HepG2 (cell line): ENCODE measurements around the gene SULT4A1. TPM values are rescaled to one million over a fixed set of nuclear protein-coding genes. Genes with fewer than 3 reads are reported as not detected.

Source experiments
- CBX2 ChIP-seq, 2 experiments: fragments of 200-600 bp in 1 of 2; sonication (generic); formaldehyde crosslinking in 1 of 2; IDR thresholded peaks; 2 replicates each; pipeline versions ENCODE4 v1.7.0 to v1.8.1; 2018 to 2022; ENCODE audit warnings: low read depth in 2 of 2, low read length in 1 of 2, mild to moderate bottlenecking in 1 of 2, missing genetic modification reagents in 1 of 2
- HMG20B ChIP-seq: conservative IDR thresholded peaks from 2 replicates; pipeline ENCODE4 v1.6.1; 2016; ENCODE audit warnings: missing genetic modification reagents, missing compliant biosample characterization
- KLF16 ChIP-seq, 2 experiments: sonication (generic) in 1 of 2; formaldehyde crosslinking in 1 of 2; IDR thresholded peaks; 2 replicates each; pipeline versions ENCODE4 v1.6.1 to v1.8.0; 2016 to 2023; ENCODE audit warnings: missing genetic modification reagents in 2 of 2, missing compliant biosample characterization in 1 of 2
- MLLT10 ChIP-seq: sonication (generic); formaldehyde crosslinking; IDR thresholded peaks from 2 replicates; pipeline ENCODE4 v1.4.0; 2020; ENCODE audit warnings: missing genetic modification reagents
- SNAPC2 ChIP-seq: sonication (generic); formaldehyde crosslinking; IDR thresholded peaks from 2 replicates; pipeline ENCODE4 v1.8.1; 2022; ENCODE audit warnings: mild to moderate bottlenecking, missing genetic modification reagents
- SP2 ChIP-seq: sonication (generic); formaldehyde crosslinking; IDR thresholded peaks from 2 replicates; pipeline ENCODE4 v1.5.1; 2020; ENCODE audit warnings: mild to moderate bottlenecking, missing genetic modification reagents
- ZNF260 ChIP-seq: sonication (generic); formaldehyde crosslinking; IDR thresholded peaks from 2 replicates; pipeline ENCODE4 v1.4.0; 2020; ENCODE audit warnings: missing genetic modification reagents, low read depth, mild to moderate bottlenecking, borderline replicate concordance
- polyA plus RNA-seq, 8 experiments: library from polyadenylated mRNA; depleted of rRNA in 3 of 8; stranded (reverse) in 7 of 8; unstranded in 1 of 8; fragments of >200 nt; fragmentation: Illumina TruSeq in 4 of 8; extraction: Trizol in 4 of 8; gene quantifications; 2 replicates each; pipeline versions ENCODE4 v1.2.1 to v1.2.3, GENCODE V29; 2011 to 2016; ENCODE audit warnings: low read depth in 4 of 8, missing spikeins in 1 of 8, mixed read lengths in 1 of 8; ENCODE audit not compliant: insufficient read depth in 1 of 8
- total RNA-seq, 5 experiments: library from RNA; depleted of rRNA; stranded (reverse); fragments of >200 nt; fragmentation: Illumina TruSeq; extraction: Trizol; gene quantifications; 2 replicates each; pipeline ENCODE4 v1.2.3, GENCODE V29; 2016; ENCODE audit warnings: low read depth in 1 of 5
- TF ChIP-seq, protein P1 (sequence below), 2 experiments: sonication (generic) in 1 of 2; formaldehyde crosslinking in 1 of 2; IDR thresholded peaks; 2 replicates each; pipeline versions ENCODE4 v1.5.1 to v1.6.1; 2011 to 2020; ENCODE audit warnings: borderline replicate concordance in 1 of 2, low read depth in 1 of 2, low read length in 1 of 2, mild to moderate bottlenecking in 1 of 2, missing genetic modification reagents in 1 of 2, moderate library complexity in 1 of 2
- TF ChIP-seq, protein P2 (sequence below): sonication (generic); formaldehyde crosslinking; IDR thresholded peaks from 2 replicates; pipeline ENCODE4 v1.5.0; 2020; ENCODE audit warnings: mild to moderate bottlenecking, missing genetic modification reagents, borderline replicate concordance
- TF ChIP-seq, protein P3 (sequence below): sonication (generic); formaldehyde crosslinking; IDR thresholded peaks from 2 replicates; pipeline ENCODE4 v1.4.0; 2020; ENCODE audit warnings: mild to moderate bottlenecking, missing genetic modification reagents, borderline replicate concordance

SULT4A1 gene
- total and polyA plus RNA-seq, 2 of the 13 experiments (the other 11 are each of a cell fraction or from before 2014, with no cell fraction given) = not detected

DNA sequence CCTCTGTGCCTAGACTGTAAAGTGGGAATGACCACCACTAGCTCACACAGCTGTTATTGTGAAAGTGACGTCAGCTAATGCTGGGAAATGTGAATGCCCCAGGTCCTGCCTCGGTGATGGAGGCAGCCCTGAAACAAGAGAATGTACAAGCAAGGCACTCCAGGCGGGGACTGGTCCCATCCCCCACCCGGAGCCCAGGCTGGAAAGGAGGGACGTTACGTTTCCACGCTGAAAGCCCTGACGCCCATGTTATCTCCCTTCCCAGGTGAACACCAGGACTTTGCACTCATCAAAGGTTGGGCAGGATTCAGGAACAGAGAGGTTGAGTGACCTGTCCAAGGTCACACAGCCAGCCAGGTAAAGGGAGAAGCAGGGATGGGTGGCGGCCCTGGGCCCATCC is 784 bp downstream of the SULT4A1 start (continued):
- TF ChIP-seq, protein P1, sequence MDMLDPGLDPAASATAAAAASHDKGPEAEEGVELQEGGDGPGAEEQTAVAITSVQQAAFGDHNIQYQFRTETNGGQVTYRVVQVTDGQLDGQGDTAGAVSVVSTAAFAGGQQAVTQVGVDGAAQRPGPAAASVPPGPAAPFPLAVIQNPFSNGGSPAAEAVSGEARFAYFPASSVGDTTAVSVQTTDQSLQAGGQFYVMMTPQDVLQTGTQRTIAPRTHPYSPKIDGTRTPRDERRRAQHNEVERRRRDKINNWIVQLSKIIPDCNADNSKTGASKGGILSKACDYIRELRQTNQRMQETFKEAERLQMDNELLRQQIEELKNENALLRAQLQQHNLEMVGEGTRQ (IDR thresholded peaks at IDR 0.05; ENCODE audit: low read depth, low read length) = no peak
- TF ChIP-seq, protein P1 (CRISPR knock-in tag; IDR thresholded peaks at IDR 0.05; ENCODE audit: borderline replicate concordance) = no peak
- TF ChIP-seq, protein P2, sequence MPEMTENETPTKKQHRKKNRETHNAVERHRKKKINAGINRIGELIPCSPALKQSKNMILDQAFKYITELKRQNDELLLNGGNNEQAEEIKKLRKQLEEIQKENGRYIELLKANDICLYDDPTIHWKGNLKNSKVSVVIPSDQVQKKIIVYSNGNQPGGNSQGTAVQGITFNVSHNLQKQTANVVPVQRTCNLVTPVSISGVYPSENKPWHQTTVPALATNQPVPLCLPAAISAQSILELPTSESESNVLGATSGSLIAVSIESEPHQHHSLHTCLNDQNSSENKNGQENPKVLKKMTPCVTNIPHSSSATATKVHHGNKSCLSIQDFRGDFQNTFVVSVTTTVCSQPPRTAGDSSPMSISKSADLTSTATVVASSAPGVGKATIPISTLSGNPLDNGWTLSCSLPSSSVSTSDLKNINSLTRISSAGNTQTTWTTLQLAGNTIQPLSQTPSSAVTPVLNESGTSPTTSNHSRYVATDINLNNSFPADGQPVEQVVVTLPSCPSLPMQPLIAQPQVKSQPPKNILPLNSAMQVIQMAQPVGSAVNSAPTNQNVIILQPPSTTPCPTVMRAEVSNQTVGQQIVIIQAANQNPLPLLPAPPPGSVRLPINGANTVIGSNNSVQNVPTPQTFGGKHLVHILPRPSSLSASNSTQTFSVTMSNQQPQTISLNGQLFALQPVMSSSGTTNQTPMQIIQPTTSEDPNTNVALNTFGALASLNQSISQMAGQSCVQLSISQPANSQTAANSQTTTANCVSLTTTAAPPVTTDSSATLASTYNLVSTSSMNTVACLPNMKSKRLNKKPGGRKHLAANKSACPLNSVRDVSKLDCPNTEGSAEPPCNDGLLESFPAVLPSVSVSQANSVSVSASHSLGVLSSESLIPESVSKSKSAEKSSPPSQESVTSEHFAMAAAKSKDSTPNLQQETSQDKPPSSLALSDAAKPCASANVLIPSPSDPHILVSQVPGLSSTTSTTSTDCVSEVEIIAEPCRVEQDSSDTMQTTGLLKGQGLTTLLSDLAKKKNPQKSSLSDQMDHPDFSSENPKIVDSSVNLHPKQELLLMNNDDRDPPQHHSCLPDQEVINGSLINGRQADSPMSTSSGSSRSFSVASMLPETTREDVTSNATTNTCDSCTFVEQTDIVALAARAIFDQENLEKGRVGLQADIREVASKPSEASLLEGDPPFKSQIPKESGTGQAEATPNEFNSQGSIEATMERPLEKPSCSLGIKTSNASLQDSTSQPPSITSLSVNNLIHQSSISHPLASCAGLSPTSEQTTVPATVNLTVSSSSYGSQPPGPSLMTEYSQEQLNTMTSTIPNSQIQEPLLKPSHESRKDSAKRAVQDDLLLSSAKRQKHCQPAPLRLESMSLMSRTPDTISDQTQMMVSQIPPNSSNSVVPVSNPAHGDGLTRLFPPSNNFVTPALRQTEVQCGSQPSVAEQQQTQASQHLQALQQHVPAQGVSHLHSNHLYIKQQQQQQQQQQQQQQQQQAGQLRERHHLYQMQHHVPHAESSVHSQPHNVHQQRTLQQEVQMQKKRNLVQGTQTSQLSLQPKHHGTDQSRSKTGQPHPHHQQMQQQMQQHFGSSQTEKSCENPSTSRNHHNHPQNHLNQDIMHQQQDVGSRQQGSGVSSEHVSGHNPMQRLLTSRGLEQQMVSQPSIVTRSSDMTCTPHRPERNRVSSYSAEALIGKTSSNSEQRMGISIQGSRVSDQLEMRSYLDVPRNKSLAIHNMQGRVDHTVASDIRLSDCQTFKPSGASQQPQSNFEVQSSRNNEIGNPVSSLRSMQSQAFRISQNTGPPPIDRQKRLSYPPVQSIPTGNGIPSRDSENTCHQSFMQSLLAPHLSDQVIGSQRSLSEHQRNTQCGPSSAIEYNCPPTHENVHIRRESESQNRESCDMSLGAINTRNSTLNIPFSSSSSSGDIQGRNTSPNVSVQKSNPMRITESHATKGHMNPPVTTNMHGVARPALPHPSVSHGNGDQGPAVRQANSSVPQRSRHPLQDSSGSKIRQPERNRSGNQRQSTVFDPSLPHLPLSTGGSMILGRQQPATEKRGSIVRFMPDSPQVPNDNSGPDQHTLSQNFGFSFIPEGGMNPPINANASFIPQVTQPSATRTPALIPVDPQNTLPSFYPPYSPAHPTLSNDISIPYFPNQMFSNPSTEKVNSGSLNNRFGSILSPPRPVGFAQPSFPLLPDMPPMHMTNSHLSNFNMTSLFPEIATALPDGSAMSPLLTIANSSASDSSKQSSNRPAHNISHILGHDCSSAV (CRISPR knock-in tag) = no peak
- no peak for TF ChIP-seq ZNF260 (CRISPR knock-in tag)
- no peak for TF ChIP-seq KLF16 (CRISPR knock-in tag; IDR thresholded peaks at IDR 0.05)
- no peak for TF ChIP-seq SP2 (CRISPR knock-in tag)
- TF ChIP-seq, protein P3, sequence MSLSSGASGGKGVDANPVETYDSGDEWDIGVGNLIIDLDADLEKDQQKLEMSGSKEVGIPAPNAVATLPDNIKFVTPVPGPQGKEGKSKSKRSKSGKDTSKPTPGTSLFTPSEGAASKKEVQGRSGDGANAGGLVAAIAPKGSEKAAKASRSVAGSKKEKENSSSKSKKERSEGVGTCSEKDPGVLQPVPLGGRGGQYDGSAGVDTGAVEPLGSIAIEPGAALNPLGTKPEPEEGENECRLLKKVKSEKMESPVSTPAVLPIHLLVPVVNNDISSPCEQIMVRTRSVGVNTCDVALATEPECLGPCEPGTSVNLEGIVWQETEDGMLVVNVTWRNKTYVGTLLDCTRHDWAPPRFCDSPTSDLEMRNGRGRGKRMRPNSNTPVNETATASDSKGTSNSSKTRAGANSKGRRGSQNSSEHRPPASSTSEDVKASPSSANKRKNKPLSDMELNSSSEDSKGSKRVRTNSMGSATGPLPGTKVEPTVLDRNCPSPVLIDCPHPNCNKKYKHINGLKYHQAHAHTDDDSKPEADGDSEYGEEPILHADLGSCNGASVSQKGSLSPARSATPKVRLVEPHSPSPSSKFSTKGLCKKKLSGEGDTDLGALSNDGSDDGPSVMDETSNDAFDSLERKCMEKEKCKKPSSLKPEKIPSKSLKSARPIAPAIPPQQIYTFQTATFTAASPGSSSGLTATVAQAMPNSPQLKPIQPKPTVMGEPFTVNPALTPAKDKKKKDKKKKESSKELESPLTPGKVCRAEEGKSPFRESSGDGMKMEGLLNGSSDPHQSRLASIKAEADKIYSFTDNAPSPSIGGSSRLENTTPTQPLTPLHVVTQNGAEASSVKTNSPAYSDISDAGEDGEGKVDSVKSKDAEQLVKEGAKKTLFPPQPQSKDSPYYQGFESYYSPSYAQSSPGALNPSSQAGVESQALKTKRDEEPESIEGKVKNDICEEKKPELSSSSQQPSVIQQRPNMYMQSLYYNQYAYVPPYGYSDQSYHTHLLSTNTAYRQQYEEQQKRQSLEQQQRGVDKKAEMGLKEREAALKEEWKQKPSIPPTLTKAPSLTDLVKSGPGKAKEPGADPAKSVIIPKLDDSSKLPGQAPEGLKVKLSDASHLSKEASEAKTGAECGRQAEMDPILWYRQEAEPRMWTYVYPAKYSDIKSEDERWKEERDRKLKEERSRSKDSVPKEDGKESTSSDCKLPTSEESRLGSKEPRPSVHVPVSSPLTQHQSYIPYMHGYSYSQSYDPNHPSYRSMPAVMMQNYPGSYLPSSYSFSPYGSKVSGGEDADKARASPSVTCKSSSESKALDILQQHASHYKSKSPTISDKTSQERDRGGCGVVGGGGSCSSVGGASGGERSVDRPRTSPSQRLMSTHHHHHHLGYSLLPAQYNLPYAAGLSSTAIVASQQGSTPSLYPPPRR (CRISPR knock-in tag) = no peak
- TF ChIP-seq CBX2 (IDR thresholded peaks at IDR 0.05; ENCODE audit: low read depth, low read length) = no peak
- no peak for TF ChIP-seq CBX2 (CRISPR knock-in tag; IDR thresholded peaks at IDR 0.05; ENCODE audit: low read depth)
- no peak for TF ChIP-seq SNAPC2
- TF ChIP-seq HMG20B (CRISPR knock-in tag) = no peak
- TF ChIP-seq MLLT10 (CRISPR knock-in tag) = no peak
